GM12892 (cell line): ENCODE measurements around the gene POLR3B.
"Not testable (repeated sequence)": the region's sequence is repeated elsewhere in the genome, so short reads cannot be mapped to it uniquely, and the experiment has no call there.

Experiments
- DNase-seq: peaks from one replicate; pipeline ENCODE4 v3.0.0; 2011; ENCODE audit not compliant: insufficient read length
- FAIRE-seq: peaks from 2 replicates; lab custom pipeline; 2011; peaks lifted over from hg19 to GRCh38; lab: Jason Lieb, UNC
- POLR2A ChIP-seq: IDR thresholded peaks from 2 replicates; pipeline ENCODE4 v1.6.1; 2011; ENCODE audit warnings: low read depth, low read length, control low read depth
- POLR2AphosphoS5 ChIP-seq: IDR thresholded peaks from 2 replicates; pipeline ENCODE4 v1.6.1; 2011; ENCODE audit warnings: low read depth, low read length, control low read depth
- TAF1 ChIP-seq: IDR thresholded peaks from 2 replicates; pipeline ENCODE4 v1.6.1; 2011; ENCODE audit warnings: low read depth, mild to moderate bottlenecking, control low read depth, low read length, borderline replicate concordance

Gene POLR3B

GRCh38 chr12:106452309-106452708, 94.8 kb downstream of the POLR3B start:
- TF ChIP-seq TAF1 = no peak
- no peak for TF ChIP-seq POLR2A
- no peak for TF ChIP-seq POLR2AphosphoS5
- no peak for FAIRE-seq
- no peak for DNase-seq

GRCh38 chr12:106455111-106455510, 97.6 kb downstream of the POLR3B start:
- no peak for TF ChIP-seq POLR2AphosphoS5
- no peak for TF ChIP-seq POLR2A
- no peak for TF ChIP-seq TAF1
- FAIRE-seq (no peak), DNase-seq (no peak)

GRCh38 chr12:106459124-106459523, 101.6 kb downstream of the POLR3B start:
- no peak for FAIRE-seq
- no peak for TF ChIP-seq POLR2AphosphoS5
- no peak for TF ChIP-seq TAF1
- TF ChIP-seq POLR2A = no peak
- no peak for DNase-seq

- no peak for DNase-seq
- FAIRE-seq = no peak
- no peak for TF ChIP-seq TAF1
- TF ChIP-seq POLR2A = no peak
These were observed 102.0 kb downstream of the POLR3B start for GRCh38 chr12:106459534-106459933.

- FAIRE-seq = no peak
- TF ChIP-seq POLR2A (no peak), TAF1 (no peak), POLR2AphosphoS5 (no peak)
- no peak for DNase-seq
These were observed 104.2 kb downstream of the POLR3B start for GRCh38 chr12:106461730-106462129.

- not testable (repeated sequence) for DNase-seq, FAIRE-seq
These were observed 108.1 kb downstream of the POLR3B start for GRCh38 chr12:106465605-106466004.

- DNase-seq, FAIRE-seq: not testable (repeated sequence)
These were observed 118.1 kb downstream of the POLR3B start for GRCh38 chr12:106475662-106476061.

GRCh38 chr12:106477627-106478026, 120.1 kb downstream of the POLR3B start:
- FAIRE-seq, DNase-seq: not testable (repeated sequence)

- DNase-seq = no peak
- FAIRE-seq = no peak
- no peak for TF ChIP-seq TAF1
- TF ChIP-seq POLR2A = no peak
- no peak for TF ChIP-seq POLR2AphosphoS5
These were observed 122.7 kb downstream of the POLR3B start for GRCh38 chr12:106480251-106480650.

- no peak for FAIRE-seq
- no peak for DNase-seq
- no peak for TF ChIP-seq POLR2A
- TF ChIP-seq POLR2AphosphoS5 = no peak
- no peak for TF ChIP-seq TAF1
These were observed 123.7 kb downstream of the POLR3B start for GRCh38 chr12:106481246-106481645.

- TF ChIP-seq POLR2A (no peak), POLR2AphosphoS5 (no peak), TAF1 (no peak)
- FAIRE-seq = no peak
- DNase-seq = no peak
These were observed 130.1 kb downstream of the POLR3B start for GRCh38 chr12:106487664-106488063.

- TF ChIP-seq POLR2AphosphoS5 = no peak
- TF ChIP-seq POLR2A = no peak
- TF ChIP-seq TAF1 = no peak
- FAIRE-seq = no peak
These were observed 131.3 kb downstream of the POLR3B start for GRCh38 chr12:106488884-106489283.

GRCh38 chr12:106490264-106490663, 132.7 kb downstream of the POLR3B start:
- TF ChIP-seq POLR2A (no peak), POLR2AphosphoS5 (no peak), TAF1 (no peak)
- no peak for DNase-seq
- no peak for FAIRE-seq

More at GRCh38 chr12:106488884-106489283, 131.3 kb downstream of the POLR3B start:
- DNase-seq = no peak
